Aortic smooth muscle cell (primary cell): ENCODE results near the gene PDE4C. TPM values are rescaled to one million over a fixed set of nuclear protein-coding genes. Genes with fewer than 3 reads are reported as not detected.

Source experiments
- total RNA-seq: library from RNA; depleted of rRNA; stranded (reverse); fragments of >200 nt; gene quantifications from 2 replicates; pipeline ENCODE4 v1.2.3, GENCODE V29; 2014

Gene PDE4C
- total RNA-seq: 0.12 and 0.26 TPM in 2 replicates

GRCh38 chr19:18225702-18226468, at the start of gene PDE4C:
TSS of gene PDE4C (minus strand) at chr19:18226438. CDS start at chr19:18226415, 23 bp downstream.

DNA sequence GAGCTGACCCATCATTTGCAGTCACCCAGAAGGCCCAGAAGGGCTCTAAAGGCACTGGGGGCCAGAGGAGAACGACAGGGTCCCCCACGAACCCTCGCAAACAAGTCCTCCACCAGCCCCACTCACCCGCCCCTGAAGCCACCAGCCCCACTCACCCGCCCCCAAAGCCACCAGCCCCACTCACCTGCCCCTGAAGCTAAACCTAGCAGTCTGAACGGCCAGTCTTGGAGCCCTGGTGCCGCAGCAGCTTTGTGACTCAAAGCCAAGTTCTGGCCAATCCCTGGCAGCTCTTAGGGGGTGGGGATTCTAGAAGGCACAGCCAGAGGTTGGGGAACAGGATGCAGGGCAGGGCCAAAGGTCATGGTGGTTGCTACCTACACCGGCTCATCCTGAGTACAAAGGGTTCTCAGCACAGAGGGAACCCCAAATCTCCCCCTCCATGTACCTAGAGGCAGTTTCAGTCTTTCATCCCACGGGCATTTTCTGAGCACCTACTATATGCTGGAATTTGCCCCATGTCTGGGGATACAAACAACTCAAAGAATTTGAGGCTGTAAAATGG, 48.1 kb upstream of the PDE4C start, which contains the start of gene IQCN:
IQCN (minus strand) TSS at position 234 of the 562 bp plus-strand sequence. CDS start 4,974 bp downstream, outside the sequence.

DNA sequence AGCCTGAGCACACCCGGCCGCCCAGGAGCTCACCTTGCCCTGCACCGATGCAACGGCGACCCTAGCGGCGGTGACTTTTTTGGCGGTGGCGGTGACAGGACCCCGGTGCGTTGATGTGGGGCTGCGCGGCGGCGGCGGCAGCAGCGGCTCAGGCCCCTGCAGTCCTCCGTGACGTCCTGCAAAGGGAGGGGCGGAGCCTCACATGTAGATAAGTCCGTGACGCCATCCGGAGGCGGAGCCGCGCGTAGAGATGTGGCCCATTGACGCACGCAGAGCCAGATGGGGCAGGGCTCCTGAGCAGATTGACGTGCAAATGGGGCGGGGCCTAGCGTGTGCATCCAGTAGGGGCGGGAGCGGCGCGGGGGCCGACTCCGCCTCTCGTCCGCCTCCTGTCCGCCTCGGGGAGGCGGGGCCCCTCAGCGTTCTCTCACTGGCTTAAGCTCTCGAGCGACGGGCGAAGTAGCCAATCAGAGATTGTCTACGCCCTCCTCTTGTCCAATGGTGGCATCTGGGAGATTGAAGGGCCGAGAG, 22.3 kb downstream of the PDE4C start, which contains the start of gene RAB3A:
RAB3A (minus strand) TSS at position 180 of the 531 bp plus-strand sequence. CDS start 1,302 bp downstream, outside the sequence.

DNA sequence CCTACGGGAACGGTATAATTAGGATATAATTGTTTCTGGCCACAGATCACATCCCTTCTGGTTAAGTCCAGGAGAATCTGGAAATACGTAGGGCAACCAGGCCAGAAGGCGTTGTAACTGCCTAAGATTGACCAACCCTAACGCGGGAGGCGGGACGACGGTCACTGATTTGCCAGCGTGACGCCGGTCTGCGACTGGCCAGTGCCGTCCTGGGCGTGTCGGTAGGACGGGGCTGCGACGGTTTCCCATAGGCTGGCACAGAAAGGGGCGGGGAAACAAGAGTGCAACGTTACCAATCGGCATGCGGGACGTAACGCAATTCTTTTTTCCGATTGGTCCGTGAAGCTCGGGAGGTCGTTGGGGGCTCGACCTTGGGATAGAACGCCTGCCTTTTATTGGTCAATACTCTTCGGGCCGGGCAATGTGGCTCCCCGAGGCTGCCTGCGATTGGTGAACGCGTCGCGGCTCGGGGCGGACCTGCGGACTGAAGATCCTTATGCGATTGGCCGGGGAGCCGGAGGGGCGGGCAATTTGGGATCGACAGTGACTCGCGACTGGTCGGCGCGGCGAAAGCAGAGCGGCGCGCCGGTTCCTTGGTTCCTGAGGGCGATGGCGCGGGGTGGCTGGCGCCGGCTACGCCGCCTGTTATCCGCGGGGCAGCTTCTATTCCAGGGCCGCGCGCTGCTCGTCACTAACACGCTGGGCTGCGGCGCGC, 33.4 kb downstream of the PDE4C start, which contains the start of gene MPV17L2:
MPV17L2 (plus strand) TSS at position 546 of the 715 bp plus-strand sequence; CDS start at position 610, 64 bp downstream.

Other genes starting within 250 kb of the PDE4C start
- gene ARRDC2, start 218.3 kb downstream of the PDE4C start, total RNA-seq: 12.2 and 32.4 TPM in 2 replicates
- gene IL12RB1, start 139.5 kb downstream of the PDE4C start, total RNA-seq: 0.06 and 0.26 TPM in 2 replicates
- gene MAST3, start 128.7 kb downstream of the PDE4C start, total RNA-seq: 3.4 and 4.5 TPM in 2 replicates
- gene PIK3R2, start 73.3 kb downstream of the PDE4C start, total RNA-seq: 8.2 and 13.9 TPM in 2 replicates
- 39.4 and 59.7 TPM in 2 replicates for gene IFI30, start 52.6 kb downstream of the PDE4C start, total RNA-seq
- 7.5 and 14.0 TPM in 2 replicates for gene MPV17L2, start 33.2 kb downstream of the PDE4C start, total RNA-seq
- 3.4 and 6.6 TPM in 2 replicates for gene RAB3A, start 22.4 kb downstream of the PDE4C start, total RNA-seq
- gene IQCN, start 48.0 kb upstream of the PDE4C start, total RNA-seq: 0.13 and 0.87 TPM in 2 replicates
- 85.7 and 119 TPM in 2 replicates for gene JUND, start 55.2 kb upstream of the PDE4C start, total RNA-seq
- gene LSM4, start 96.6 kb upstream of the PDE4C start, total RNA-seq: 122 and 147 TPM in 2 replicates
- 60.6 and 62.5 TPM in 2 replicates for gene PGPEP1, start 114.2 kb upstream of the PDE4C start, total RNA-seq
- gene GDF15, start 159.7 kb upstream of the PDE4C start, total RNA-seq: 41.1 and 66.9 TPM in 2 replicates
- gene LRRC25, start 171.2 kb upstream of the PDE4C start, total RNA-seq: 0.06 TPM in 1 of 2 replicates, not detected in the other
- gene SSBP4, start 193.0 kb upstream of the PDE4C start, total RNA-seq: 54.1 and 66.1 TPM in 2 replicates
- gene ISYNA1, start 211.7 kb upstream of the PDE4C start, total RNA-seq: 9.6 and 10.8 TPM in 2 replicates